A673 (cell line): ENCODE data around the gene UXT.

Experiments
- CTCF ChIP-seq: fragments of 300-800, 200-600 bp; sonication (generic); conservative IDR thresholded peaks from 2 replicates; pipeline ENCODE4 v1.5.1; 2017; ENCODE audit warnings: low read depth, mild to moderate bottlenecking, antibody characterized with exemption, low read length, moderate library complexity, mixed read lengths
- EZH2 ChIP-seq: fragments of 200-600 bp; sonication (generic); IDR thresholded peaks from 2 replicates; pipeline ENCODE4 v1.6.1; 2017; ENCODE audit warnings: borderline replicate concordance, low read depth, mild to moderate bottlenecking, mixed read lengths, antibody characterized with exemption, low read length; ENCODE audit not compliant: poor library complexity, severe bottlenecking

GRCh38 chrX:47690175-47690574, 31.2 kb upstream of the UXT start:
- TF ChIP-seq EZH2, result no peak
- no peak for TF ChIP-seq CTCF
